ENCODE measurements around the gene HOXB7.

Gene HOXB7

GRCh38 chr17:48630009-48630924 lies 19.4 kb upstream of the HOXB7 start:
- H3K4me1 Mint-ChIP-seq (ENCODE audit: low read depth) = peaks cover 6% of the 10 kb centered on the region
- no peak overlapping the region for H3K4me3 Mint-ChIP-seq
- DNase-seq (ENCODE audit: low spot score) = no peak
- H3K27ac Mint-ChIP-seq = no peak overlapping the region
- no peaks in the 10 kb centered on the region for H3K9me3 Mint-ChIP-seq
- peaks cover 94% of the 10 kb centered on the region for H3K27me3 Mint-ChIP-seq (ENCODE audit: low read depth)
- no peaks in the 10 kb centered on the region for H3K36me3 Mint-ChIP-seq (ENCODE audit: low read depth)

DNA sequence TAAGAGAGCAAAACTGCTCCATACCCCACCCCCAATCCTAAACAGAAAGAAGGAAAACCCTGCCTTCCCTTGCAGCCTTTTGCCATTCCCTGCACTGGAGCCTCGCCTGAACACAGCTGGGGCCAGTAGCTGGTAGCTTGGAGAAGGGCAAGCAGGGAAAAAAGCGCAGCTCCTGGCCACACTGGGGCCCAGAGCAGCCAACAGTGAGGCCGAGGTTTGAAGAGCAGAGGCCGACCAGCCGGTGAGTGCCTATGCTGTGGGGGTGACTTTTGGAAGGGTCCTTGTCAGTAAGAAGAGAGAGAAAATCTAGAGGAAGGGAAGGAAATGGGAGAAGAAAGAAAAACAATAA lies 18.6 kb upstream of the HOXB7 start:
- no peak overlapping the region for H3K27ac Mint-ChIP-seq
- peaks cover 8% of the 10 kb centered on the region for H3K4me1 Mint-ChIP-seq (ENCODE audit: low read depth)
- no peak overlapping the region for H3K4me3 Mint-ChIP-seq
- no peaks in the 10 kb centered on the region for H3K36me3 Mint-ChIP-seq (ENCODE audit: low read depth)
- no peak for DNase-seq (ENCODE audit: low spot score)
- no peaks in the 10 kb centered on the region for H3K9me3 Mint-ChIP-seq
- H3K27me3 Mint-ChIP-seq (ENCODE audit: low read depth) = peaks cover 90% of the 10 kb centered on the region

GRCh38 chr17:48628649-48629410 lies 18.0 kb upstream of the HOXB7 start:
- H3K4me3 Mint-ChIP-seq = no peak overlapping the region
- peaks cover 91% of the 10 kb centered on the region for H3K27me3 Mint-ChIP-seq (ENCODE audit: low read depth)
- no peaks in the 10 kb centered on the region for H3K36me3 Mint-ChIP-seq (ENCODE audit: low read depth)
- DNase-seq (ENCODE audit: low spot score) = no peak
- H3K27ac Mint-ChIP-seq = no peak overlapping the region
- peaks cover 10% of the 10 kb centered on the region for H3K4me1 Mint-ChIP-seq (ENCODE audit: low read depth)
- H3K9me3 Mint-ChIP-seq = no peaks in the 10 kb centered on the region

GRCh38 chr17:48627623-48628521 lies 17.1 kb upstream of the HOXB7 start:
- H3K4me3 Mint-ChIP-seq = no peak overlapping the region
- H3K36me3 Mint-ChIP-seq (ENCODE audit: low read depth) = no peaks in the 10 kb centered on the region
- peaks cover 92% of the 10 kb centered on the region for H3K27me3 Mint-ChIP-seq (ENCODE audit: low read depth)
- peaks cover 10% of the 10 kb centered on the region for H3K4me1 Mint-ChIP-seq (ENCODE audit: low read depth)
- no peak overlapping the region for H3K27ac Mint-ChIP-seq
- no peaks in the 10 kb centered on the region for H3K9me3 Mint-ChIP-seq
- no peak for DNase-seq (ENCODE audit: low spot score)

DNA sequence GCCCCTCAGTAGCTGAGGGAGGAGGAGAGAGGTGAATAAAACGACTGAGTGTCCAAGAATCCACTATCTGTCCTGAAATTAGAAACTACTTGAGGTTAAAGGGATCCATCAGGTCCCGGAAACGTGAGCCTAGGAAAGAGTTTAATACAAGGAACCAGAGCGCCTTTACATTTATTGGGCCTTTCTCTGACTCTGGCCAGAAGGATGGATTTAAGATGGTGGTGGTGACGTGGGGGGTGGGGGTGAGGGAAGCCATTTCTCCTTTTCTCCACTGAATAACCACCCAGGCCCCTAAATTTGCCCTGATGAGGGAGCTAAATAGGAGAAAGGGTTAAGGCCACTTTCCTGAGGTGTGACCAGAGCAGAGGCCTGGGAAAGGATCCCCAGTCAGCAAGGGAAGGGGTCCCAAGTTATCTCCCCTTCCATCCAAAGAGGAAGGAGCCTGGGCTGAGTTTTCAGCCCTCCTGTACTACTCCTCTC lies 16.3 kb upstream of the HOXB7 start:
- Mint-ChIP-seq H3K4me3 (peak overlapping the region; percentile 83), H3K9me3 (no peaks in the 10 kb centered on the region), H3K36me3 (ENCODE audit: low read depth) (no peaks in the 10 kb centered on the region), H3K4me1 (ENCODE audit: low read depth) (peaks cover 10% of the 10 kb centered on the region), H3K27ac (no peak overlapping the region), H3K27me3 (ENCODE audit: low read depth) (peaks cover 92% of the 10 kb centered on the region)
- DNase-seq (ENCODE audit: low spot score) = no peak

DNA sequence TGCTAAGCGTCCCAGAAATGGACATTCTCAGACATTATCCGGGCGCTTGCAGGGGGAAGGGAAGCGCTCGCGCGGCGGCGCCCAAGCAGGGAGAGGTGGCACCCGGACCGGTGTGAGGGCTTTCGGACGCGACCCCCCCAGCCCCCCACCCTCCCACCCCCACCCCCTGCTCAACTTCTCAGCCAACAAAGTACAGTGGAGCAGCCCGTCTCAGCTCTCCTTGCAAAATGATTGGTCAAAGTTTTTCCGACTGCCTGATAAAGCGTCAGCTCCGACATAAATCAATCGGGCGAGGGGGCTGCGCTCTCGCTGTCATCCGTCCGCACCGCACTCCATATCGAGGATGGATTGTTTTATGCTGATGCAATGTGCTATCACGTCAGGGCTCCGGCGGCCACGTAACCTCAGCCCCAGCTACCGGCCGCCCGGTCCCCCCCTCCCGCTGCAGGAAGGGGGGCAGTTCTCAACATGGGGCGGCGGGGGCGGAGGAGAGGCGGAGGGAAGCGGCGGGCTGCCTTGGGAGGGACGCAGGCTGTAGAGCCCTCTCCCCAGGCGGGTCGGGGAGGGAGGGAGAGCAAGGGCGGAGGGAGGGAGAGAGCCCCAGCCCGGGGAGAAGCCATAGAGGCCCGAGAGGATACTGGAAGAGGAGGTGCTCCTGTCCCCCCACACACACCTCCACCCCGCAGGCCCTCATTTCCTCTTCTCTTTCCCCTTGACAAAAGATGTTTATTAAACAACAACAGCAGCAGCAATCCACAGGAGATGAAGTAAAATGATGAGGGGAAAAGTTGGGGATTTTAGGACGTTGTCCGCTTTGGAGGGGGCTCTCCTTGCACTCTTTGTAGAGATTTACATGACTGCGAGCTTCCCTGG lies 15.7 kb upstream of the HOXB7 start, which contains the start of gene HOXB9:
TSS of gene HOXB9 (minus strand) at position 114 of the 873 bp plus-strand sequence. CDS start at position 25, 89 bp downstream.
- H3K4me1 Mint-ChIP-seq (ENCODE audit: low read depth) = peaks cover 10% of the 10 kb centered on the region
- H3K9me3 Mint-ChIP-seq = no peaks in the 10 kb centered on the region
- H3K27ac Mint-ChIP-seq = peak within 1 kb of the TSS; percentile 77
- peak within 1 kb of the TSS; percentile 85 for H3K4me3 Mint-ChIP-seq
- no peak for DNase-seq (ENCODE audit: low spot score)
- H3K27me3 Mint-ChIP-seq (ENCODE audit: low read depth) = peaks cover 92% of the 10 kb centered on the region
- H3K36me3 Mint-ChIP-seq (ENCODE audit: low read depth) = no peaks in the 10 kb centered on the region

DNA sequence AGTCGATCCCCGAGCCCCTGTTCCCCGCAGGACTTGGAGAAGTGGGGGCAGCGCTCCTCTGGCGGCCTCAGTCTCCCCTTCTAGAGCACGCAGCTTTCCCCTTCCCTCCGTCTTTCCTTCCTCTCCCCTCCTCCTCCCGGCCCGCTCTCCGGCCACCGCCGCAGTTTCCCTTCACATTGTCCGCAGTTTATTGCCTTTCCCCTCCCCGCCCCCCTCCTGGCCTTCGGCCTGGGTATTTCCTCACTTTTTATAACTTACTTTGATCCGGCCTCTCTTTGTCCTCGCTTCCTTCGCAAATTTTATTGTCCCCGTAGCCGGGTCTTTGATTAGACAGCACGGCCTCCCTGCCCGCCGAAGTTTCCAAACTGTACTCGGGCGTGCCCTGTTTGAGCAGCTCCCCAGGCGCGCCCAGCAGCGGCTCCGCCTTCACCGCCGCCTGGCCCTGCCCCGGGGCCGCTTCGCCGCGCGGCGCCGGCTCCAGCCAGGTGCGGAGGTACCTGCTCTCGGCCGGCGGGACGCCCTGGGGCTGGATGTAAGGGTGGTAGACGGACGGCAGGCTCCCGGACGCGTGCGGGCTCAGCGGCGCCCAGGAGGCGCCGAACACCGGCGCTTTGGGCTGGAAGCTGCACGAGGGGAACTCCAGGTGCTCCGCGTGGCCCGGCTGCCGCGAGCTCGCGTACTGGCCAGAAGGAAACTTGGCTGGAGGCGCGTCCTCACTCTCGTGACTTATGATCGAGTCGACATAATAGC lies 14.9 kb upstream of the HOXB7 start:
- no peaks in the 10 kb centered on the region for H3K36me3 Mint-ChIP-seq (ENCODE audit: low read depth)
- peak overlapping the region; percentile 85 for H3K4me3 Mint-ChIP-seq
- peaks cover 10% of the 10 kb centered on the region for H3K4me1 Mint-ChIP-seq (ENCODE audit: low read depth)
- peak overlapping the region; percentile 75 for H3K27ac Mint-ChIP-seq
- H3K9me3 Mint-ChIP-seq = no peaks in the 10 kb centered on the region
- no peak for DNase-seq (ENCODE audit: low spot score)
- peaks cover 92% of the 10 kb centered on the region for H3K27me3 Mint-ChIP-seq (ENCODE audit: low read depth)

DNA sequence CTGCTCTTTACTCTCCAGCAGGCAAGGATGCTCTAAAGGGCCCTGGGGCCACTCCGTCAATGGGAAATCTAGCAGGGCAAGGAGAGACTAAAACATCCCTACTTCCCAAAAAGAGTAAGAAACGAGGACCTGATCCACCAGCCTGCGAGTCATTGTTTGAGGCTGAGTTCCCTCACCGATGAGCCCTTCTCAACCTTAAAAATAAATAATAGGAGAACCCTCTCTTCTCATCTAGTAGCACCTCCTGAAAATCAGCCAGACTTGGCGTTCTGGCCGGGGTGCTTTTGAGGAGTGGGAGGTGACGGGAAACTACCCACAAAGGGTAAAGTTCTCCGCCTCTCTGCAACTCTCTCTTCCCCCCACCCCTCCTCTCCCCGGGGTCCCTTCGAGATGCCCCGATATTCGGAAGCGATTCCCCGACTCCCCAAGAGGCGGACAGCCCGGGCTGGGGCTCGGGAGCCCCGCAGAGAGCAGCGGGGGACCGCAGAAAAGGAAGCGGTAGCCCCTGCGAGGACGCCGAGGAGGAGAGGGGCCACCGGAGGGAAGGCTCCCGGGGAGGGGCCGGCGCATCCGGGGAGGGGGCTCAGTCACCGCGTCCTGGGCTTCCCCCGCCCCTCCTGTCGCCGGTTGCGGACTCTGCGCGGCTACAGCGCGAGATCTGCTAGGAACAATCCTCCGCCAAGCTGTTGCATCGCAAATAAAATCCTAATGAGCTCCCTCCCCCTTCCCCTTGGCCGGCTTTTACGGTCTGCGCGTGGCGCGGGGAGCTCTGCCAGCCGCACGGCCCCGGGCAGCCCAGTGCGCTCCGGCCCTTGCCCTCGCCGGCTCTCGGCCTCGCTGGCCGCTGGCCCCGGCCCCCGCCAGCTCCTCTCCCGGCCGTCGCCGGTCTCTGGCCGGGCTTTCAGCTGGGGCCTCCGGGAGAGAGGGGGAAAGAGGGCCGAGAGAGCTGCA lies 14.0 kb upstream of the HOXB7 start:
- H3K4me1 Mint-ChIP-seq (ENCODE audit: low read depth) = peaks cover 10% of the 10 kb centered on the region
- H3K9me3 Mint-ChIP-seq = no peaks in the 10 kb centered on the region
- DNase-seq (ENCODE audit: low spot score) = no peak
- peak overlapping the region; percentile 85 for H3K4me3 Mint-ChIP-seq
- no peak overlapping the region for H3K27ac Mint-ChIP-seq
- H3K36me3 Mint-ChIP-seq (ENCODE audit: low read depth) = no peaks in the 10 kb centered on the region
- peaks cover 92% of the 10 kb centered on the region for H3K27me3 Mint-ChIP-seq (ENCODE audit: low read depth)

- H3K27ac Mint-ChIP-seq = no peak overlapping the region
- no peaks in the 10 kb centered on the region for H3K9me3 Mint-ChIP-seq
- no peak for DNase-seq (ENCODE audit: low spot score)
- H3K27me3 Mint-ChIP-seq (ENCODE audit: low read depth) = peaks cover 90% of the 10 kb centered on the region
- H3K4me3 Mint-ChIP-seq = no peak overlapping the region
- no peaks in the 10 kb centered on the region for H3K36me3 Mint-ChIP-seq (ENCODE audit: low read depth)
- peaks cover 12% of the 10 kb centered on the region for H3K4me1 Mint-ChIP-seq (ENCODE audit: low read depth)
These were observed 13.3 kb upstream of the HOXB7 start for GRCh38 chr17:48624118-48624517.

DNA sequence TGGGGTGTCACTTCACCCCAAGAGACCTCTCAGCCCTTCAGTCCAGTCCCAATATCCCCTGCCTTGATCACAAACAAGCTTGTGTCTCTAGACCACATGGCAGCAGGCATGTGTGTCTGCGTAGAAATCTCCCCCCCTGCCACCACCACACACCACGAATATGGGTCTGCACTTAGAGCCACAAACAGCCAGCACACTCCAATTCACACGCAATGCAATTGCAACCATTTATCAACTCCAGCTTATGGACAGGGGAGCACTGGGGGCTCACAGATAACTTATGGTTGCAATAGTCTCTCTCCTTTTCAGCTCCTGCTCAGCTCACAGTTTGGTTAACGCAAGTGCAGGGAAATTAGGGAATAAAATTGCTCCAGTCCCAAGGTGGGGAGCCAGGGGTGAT lies 12.8 kb upstream of the HOXB7 start:
- peaks cover 15% of the 10 kb centered on the region for H3K4me1 Mint-ChIP-seq (ENCODE audit: low read depth)

GRCh38 chr17:48622857-48623256 lies 12.0 kb upstream of the HOXB7 start:
- H3K27ac Mint-ChIP-seq = no peak overlapping the region
- no peaks in the 10 kb centered on the region for H3K9me3 Mint-ChIP-seq
- DNase-seq (ENCODE audit: low spot score) = no peak
- H3K27me3 Mint-ChIP-seq (ENCODE audit: low read depth) = peaks cover 90% of the 10 kb centered on the region
- peaks cover 20% of the 10 kb centered on the region for H3K4me1 Mint-ChIP-seq (ENCODE audit: low read depth)
- H3K36me3 Mint-ChIP-seq (ENCODE audit: low read depth) = peaks cover 2% of the 10 kb centered on the region
- no peak overlapping the region for H3K4me3 Mint-ChIP-seq

More for the DNA sequence above, 12.8 kb upstream of the HOXB7 start:
- H3K36me3 Mint-ChIP-seq (ENCODE audit: low read depth) = peaks cover under 1% of the 10 kb centered on the region
- H3K9me3 Mint-ChIP-seq = no peaks in the 10 kb centered on the region
- no peak overlapping the region for H3K4me3 Mint-ChIP-seq
- H3K27ac Mint-ChIP-seq = no peak overlapping the region
- peaks cover 90% of the 10 kb centered on the region for H3K27me3 Mint-ChIP-seq (ENCODE audit: low read depth)
- no peak for DNase-seq (ENCODE audit: low spot score)
